K562 treated with DMSO at 1 percent for 12 hours (cell line): ENCODE measurements around the gene CISD3. TPM values are rescaled to one million over a fixed set of nuclear protein-coding genes. Genes with fewer than 3 reads are reported as not detected.

Source experiments
- total RNA-seq: library from RNA; unstranded; fragments of 300-600 nt; gene quantifications from 2 replicates; pipeline ENCODE4 v1.2.3, GENCODE V29; 2022; ENCODE audit not compliant: insufficient read depth

Gene CISD3
- total RNA-seq = 16.0 and 22.7 TPM in 2 replicates

GRCh38 chr17:38729886-38730525 is at the start of gene CISD3:
TSS of gene CISD3 (plus strand) at chr17:38730341. CDS start at chr17:38730359, 18 bp downstream.

GRCh38 chr17:38704606-38705522 is 25.3 kb upstream of the CISD3 start, which contains the start of gene MLLT6:
TSS of gene MLLT6 (plus strand) at chr17:38705273. CDS start at chr17:38705633, 360 bp downstream.

GRCh38 chr17:38748149-38748891 is 18.2 kb downstream of the CISD3 start, which contains the start of gene PCGF2:
TSS of gene PCGF2 (minus strand) at chr17:38748336. CDS start at chr17:38740402, 7,934 bp downstream.

GRCh38 chr17:38752308-38753070 is 22.3 kb downstream of the CISD3 start, which contains the start of gene PSMB3:
TSS of gene PSMB3 (plus strand) at chr17:38752741. CDS start at chr17:38752827, 86 bp downstream.

Other genes with a start within 250 kb of the CISD3 start
- gene SRCIN1, start 124.4 kb upstream of the CISD3 start, total RNA-seq = not detected in 2 replicates
- gene EPOP, start 55.4 kb upstream of the CISD3 start, total RNA-seq = 2.7 and 4.6 TPM in 2 replicates
- 13.8 and 35.5 TPM in 2 replicates for gene MLLT6, start 25.1 kb upstream of the CISD3 start, total RNA-seq
- 14.9 and 27.4 TPM in 2 replicates for gene PCGF2, start 18.0 kb downstream of the CISD3 start, total RNA-seq
- 416 and 604 TPM in 2 replicates for gene PSMB3, start 22.4 kb downstream of the CISD3 start, total RNA-seq
- gene PIP4K2B, start 69.2 kb downstream of the CISD3 start, total RNA-seq = 12.0 and 34.9 TPM in 2 replicates
- gene CWC25, start 95.0 kb downstream of the CISD3 start, total RNA-seq = 9.0 and 13.9 TPM in 2 replicates
- gene RPL23, start 123.4 kb downstream of the CISD3 start, total RNA-seq = 2,823 and 3,691 TPM in 2 replicates
- 85.3 and 158 TPM in 2 replicates for gene LASP1, start 139.7 kb downstream of the CISD3 start, total RNA-seq
- not detected in 2 replicates for gene FBXO47, start 237.1 kb downstream of the CISD3 start, total RNA-seq